ENCODE results near the gene RABGEF1.
"Not testable (repeated sequence)": the region's sequence is repeated elsewhere in the genome, so short reads cannot be mapped to it uniquely, and the experiment has no call there.

Gene RABGEF1

DNA sequence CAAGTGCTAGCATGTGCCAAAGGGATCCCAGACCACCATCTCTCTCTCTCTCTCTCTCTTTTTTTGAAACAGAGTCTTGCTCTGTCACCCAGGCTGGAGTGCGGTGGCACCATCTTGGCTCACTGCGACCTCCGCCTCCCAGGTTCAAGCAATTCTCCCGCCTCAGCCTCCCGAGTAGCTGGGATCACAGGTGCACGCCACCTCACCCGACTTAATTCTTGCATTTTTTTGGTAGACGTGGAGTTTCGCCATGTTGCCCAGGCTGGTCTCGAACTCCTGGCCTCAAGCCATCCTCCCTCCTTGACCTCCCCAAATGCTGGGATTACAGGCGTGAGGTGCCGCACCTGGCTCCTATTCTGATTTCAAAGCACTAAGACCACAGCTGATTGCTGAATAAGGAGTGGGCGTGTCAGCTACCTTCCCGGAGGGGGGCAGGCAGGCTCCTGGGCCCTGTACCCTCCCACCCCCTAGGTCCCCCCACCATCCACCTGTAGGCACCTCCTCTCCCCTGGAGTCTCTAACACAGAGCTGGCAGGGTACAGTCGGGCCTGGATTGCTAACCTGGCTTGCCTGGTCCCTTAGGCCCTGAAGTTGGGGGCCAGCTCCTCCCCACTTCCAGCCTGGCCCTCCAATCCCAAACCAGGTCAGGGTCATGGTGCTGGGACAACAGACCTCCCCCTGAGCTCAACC lies 74.8 kb downstream of the RABGEF1 start:
- DNase-seq (ENCODE audit: low read depth) = not testable (repeated sequence)

DNA sequence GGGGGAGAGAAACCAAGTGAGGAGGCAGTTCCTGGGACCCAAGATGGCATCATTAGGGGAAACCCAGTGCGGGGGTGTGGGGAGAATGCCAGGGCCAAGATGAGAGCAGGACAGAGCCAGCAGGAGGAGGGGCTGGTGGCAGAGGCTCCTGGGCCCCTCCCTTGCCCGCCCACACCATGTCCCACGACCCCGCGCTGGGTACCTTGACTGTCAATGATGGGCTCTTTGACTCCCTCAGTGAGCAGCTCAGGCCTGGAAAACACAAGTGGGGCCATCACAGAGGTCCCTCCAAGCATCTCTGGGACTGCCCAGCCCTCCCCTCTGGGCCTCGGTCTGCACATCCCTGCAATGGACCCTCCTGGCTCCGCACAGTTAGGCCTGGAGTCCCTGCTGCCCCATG lies 75.4 kb downstream of the RABGEF1 start:
- DNase-seq (ENCODE audit: low read depth) = no peak

DNA sequence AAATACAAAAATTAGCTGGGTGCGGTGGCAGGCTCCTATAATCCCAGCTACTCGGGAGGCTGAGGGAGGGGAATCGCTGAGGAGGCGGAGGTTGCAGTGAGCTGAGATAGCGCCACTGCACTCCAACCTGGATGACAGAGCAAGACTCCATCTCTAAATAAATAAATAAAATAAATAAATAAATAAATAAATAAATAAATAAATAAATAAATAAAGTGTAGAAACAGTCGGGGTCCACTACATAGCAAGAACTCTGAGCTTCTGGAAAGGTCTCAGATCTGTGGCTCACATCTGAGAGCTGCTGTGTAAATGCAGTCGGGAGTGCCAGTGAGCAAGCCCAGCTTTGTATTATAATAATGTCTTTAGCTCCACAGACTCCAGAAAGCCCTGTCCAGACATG lies 76.1 kb downstream of the RABGEF1 start:
- not testable (repeated sequence) for DNase-seq (ENCODE audit: low read depth)

DNA sequence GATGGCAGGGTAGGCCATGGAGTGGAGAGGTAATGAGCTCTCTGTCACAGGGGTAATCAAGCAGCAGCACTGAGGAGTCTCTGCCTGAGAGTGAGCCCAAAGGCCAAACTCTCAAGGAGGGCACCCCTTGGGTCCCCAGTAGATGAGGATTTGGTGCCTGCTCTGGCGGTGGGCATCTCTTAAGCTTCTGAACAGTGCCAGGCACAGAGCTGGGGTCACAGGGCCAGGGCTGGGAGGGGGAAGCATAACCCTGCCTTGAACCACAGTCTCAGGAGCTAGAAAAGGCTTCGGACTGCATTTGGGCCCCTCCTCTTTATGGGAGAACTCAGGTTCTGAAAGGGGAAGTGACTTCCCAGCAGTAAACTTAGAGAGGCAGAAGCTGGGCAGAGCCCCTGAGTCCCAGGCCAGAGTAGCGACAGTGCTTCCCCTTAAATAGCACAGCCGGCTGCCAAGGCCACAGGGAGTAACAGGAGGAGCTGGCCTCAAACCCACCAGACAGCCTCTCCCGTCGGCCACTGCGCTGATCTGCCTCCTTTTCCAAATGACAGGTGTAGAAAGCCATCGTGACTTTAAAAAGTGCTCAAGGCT lies 76.8 kb downstream of the RABGEF1 start:
- not testable (repeated sequence) for DNase-seq (ENCODE audit: low read depth)

DNA sequence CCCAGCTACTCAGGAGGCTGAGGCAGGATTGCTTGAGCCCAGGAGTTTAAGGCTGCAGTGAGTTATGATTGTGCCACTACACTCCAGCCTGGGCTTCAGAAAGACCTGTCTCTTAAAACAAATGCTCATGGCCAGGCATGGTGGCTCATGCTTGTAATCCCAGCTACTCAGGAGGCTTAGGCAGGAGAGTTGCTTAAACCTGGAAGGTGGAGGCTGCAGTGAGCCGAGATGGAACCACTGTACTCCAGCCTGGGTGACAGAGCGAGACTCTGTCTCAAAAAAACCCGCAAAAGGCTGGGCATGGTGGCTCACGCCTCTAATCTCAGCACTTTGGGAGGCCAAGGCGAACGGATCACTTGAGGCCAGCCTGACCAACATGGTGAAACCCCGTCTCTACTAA lies 77.4 kb downstream of the RABGEF1 start:
- not testable (repeated sequence) for DNase-seq (ENCODE audit: low read depth)

DNA sequence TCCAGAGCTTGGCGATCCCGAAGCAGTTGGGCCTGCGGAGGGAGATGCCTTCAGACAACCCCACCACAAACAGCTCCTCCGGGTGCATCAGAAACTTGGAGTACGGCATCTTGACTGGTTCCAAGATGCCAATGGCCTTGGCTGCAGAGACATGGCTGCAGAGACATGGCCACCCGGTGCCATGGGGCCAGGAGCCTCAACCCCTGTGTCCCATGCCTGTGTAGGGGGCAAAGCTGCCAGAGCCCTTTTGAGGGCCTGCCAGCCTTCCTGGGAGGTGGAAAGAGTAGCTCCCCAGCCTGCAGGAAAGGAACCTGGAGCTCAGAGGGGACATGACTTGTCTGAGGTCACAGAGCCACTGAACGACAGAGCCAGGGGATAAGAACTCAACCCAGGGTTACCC lies 83.5 kb downstream of the RABGEF1 start:
- DNase-seq (ENCODE audit: low read depth) = no peak

DNA sequence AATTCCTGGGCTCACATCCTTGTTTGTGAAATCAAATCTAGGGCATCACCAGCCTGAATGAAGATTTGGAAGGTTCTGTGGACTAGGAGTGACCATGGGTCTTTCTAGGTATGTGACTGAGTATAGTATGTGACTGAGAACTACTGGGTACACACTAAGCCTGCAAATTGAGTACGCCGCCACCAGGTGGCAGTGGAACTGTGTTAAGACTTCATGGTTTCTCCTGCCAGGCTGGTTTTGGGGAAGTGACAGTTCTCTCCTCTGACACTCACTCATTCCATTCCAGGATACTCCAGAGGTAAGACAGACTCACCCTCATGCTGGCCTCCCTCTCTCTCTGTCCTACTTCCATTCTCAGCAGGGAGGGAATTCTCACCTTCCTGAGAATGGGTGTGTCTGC lies 85.0 kb downstream of the RABGEF1 start:
- DNase-seq (ENCODE audit: low read depth) = not testable (repeated sequence)

DNA sequence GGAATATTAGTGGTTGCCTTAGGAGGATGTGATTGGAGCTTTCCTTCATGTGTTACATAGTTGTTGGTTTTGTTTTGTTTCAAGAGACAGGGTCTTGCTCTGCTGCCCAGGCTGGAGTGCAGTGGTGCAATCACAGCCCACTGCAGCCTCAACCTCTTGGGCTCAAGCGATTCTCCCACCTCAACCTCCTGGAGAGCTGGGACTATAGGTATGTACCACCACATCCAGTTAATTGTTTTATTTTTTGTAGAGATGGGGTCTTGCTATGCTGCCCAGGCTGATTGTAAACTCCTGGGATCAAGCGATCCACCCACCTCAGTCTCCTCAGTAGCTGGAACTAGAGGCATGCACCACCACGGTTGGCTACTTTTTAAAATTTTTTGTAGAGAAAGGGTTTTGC lies 86.1 kb downstream of the RABGEF1 start:
- no peak for DNase-seq (ENCODE audit: low read depth)

DNA sequence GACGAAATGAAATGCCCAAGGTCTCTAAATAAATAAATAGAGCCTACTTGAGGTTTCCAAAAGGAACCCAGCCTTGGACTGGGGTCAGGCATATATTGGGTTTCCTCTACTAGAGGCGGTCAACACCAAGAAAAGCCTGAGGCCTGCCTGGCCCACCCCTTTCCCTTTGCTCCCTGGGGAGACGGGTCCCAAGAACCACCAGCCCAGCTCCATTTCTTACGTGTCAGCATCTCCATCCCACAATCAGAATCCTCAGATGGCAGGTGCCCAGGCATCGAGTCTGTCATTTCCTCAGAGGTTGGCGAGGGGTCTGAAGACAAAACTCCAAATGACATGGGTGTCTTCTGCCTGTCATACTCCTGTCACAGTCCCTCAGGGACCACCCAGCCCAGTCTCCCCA lies 90.4 kb downstream of the RABGEF1 start:
- DNase-seq (ENCODE audit: low read depth) = not testable (repeated sequence)

DNA sequence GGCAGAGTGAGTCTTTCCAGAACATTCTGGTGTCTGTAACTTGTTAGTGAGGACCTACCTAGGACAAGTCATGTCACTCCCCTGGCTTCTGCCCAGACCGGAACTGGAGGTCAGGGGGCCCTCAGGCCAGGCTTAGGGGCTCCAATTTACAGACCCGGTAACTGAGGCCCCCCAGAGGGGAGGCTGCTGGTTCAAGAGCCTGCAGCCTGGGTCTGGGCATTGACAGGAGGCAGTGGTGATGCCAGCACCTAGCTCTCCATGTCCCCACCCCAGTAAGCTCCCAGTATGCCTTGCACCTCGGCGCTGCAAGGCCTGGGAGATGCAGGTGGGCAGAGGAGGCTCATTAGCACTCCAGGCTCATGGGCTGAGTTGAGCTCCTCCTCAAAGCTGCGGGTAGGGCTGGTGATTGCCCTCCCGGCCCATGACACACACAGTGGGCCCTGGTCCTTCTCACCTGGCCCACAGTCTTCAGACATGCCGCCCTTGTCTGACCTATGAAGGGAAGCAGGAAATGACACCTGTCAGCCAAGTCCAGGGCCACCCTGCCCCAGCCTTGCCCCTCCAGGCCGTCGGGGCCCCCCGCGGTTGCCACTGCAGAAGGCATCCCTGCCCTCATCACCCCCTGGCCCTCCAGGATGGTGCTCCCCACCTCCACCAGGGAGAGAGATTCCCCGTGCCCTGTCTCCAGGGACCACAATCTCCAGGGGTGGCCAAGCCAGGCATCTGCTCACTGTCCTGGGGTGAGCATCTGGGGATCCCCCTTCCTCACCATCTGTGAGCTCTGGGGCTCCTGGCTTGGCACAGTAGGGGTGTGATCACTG lies 92.2 kb downstream of the RABGEF1 start:
- DNase-seq (ENCODE audit: low read depth) = no peak

DNA sequence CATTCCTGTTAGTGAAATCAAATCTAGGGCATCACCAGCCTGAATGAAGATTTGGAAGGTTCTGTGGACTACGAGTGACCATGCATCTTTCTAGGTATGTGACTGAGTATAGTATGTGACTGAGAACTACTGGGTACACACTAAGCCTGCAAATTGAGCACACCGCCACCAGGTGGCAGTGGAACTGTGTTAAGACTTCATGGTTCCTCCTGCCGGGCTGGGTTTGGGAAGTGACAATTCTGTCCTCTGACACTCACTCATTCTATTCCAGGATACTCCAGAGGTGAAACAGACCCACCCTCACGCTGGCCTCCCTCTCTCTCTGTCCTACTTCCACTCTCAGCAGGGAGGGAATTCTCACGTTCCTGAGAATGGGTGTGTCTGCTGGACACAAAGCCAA lies 96.5 kb downstream of the RABGEF1 start:
- no peak for DNase-seq (ENCODE audit: low read depth)

DNA sequence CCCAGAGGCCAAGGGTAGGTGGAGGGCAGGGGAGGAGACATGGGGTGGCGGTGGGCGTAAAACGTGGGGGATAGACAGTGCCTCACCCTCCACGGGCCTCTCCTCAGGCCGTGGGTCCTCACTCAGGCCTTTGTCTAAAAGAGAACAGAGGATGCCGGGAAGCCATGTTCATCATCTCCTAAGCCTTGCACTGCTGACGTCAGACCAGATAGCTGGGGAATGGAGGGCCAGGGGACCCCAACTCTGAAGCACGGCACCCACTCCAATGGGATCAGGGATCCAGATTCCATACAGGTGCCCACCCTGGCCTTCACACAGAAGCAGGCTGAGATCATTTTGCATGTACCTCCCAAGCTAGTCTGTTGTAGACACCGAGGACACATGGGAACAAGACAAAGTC lies 97.1 kb downstream of the RABGEF1 start:
- DNase-seq (ENCODE audit: low read depth) = no peak

DNA sequence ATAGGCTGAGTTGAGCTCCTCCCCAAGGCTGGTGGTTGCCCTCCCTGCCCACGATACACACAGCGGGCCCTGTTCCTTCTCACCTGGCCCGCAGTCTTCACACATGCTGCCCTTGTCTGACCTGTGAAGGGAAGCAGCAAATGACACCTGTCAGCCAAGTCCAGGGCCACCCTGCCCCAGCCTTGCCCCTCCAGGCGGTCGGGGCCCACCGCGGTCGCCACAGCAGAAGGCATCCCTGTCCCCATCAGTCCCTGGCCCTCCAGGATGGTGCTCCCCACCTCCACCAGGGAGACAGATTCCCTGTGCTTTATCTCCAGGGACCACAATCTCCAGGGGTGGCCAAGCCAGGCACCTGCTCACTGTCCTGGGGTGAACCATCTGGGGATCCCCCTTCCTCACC lies 99.3 kb downstream of the RABGEF1 start:
- no peak for DNase-seq (ENCODE audit: low read depth)

DNA sequence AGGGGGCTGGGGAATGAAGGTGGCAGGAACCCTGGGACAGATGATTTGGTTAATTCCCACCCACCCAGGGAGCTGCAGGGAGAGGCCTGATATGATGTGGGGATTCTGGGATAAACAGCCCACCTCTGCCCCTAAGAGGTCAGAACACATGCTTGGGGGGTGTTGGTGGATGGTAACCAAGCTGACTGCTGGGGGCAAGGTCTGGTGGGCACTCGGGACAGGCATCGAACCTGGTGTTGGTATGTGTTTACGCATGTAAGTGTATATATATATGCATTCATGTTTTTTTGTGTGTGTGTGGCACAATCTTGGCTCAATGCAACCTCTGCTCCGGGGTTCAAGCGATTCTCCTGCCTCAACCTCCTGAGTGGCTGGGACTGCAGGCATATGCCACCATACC lies 99.8 kb downstream of the RABGEF1 start:
- no peak for DNase-seq (ENCODE audit: low read depth)

DNA sequence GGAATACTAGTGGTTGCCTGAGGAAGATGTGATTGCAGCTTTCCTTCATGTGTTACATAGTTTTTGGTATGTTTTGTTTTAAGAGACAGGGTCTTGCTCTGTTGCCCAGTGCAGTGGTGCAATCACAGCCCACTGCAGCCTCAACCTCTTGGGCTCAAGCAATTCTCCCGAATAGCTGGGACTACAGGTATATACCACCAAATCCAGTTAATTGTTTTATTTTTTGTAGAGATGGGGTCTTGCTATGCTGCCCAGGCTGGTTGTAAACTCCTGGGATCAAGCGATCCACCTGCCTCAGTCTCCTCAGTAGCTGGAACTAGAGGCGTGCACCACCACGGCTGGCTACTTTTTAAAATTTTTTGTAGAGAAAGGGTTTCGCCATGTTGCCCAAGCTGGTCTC lies 101.4 kb downstream of the RABGEF1 start:
- no peak for DNase-seq (ENCODE audit: low read depth)

DNA sequence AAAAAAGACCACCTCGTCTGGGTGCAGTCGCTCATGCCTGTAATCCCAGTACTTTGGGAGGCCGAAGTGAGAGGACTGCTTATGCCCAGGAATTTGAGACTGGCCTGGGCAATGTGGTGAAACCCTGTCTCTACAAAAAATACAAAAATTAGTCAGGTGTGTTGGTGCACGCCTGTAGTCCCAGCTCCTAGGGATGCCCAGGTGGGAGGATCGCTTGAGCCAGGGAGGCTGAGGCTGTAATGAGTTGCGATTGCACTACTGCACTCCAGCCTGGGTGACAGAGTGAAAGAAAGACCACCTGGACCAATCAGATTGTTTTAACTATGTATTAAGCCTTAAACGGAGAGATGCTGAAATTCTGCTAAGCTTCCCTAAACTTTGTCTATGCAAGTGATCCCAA lies 103.0 kb downstream of the RABGEF1 start:
- not testable (repeated sequence) for DNase-seq (ENCODE audit: low read depth)

DNA sequence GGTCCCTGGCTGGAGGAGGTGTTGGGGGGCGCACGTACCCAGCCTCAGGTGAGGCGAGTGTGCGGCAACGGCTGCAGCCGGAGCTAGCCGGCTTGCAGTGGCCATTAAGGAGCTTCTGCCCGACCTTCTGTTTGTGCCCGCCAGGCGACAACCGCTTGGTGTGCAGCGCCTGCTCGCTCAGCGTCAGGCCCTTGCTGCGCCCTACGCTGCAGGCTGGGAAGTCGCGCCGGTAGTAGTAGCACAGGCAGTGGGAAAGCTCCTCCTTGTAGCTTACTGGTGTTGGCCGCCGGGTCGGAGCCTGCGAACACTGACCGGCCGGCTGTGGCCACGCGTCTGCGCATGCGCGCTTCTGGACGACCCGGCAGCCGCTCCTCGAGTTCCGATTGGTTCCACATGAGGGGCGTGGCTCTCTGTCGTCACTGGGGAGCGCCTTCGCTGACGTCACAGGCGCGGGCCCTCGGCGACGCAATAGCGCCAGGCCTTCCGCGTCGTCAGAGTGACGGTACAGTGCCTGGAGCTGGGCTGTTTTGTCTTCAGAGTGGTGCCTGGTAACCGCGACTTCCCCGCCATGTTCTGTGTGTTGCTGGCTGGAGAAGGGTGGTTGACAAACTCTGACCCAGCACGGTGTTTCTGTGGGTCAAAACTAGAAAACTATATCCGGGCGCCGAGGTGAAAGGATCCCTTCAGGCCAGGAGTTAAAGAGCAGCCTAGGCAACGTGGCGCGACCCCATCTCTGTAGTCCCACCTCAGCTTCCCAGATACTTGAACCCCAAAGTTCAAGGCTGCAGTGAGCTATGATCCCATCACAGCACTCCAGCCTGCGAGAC lies 104.2 kb downstream of the RABGEF1 start:
- peak; percentile 74 for DNase-seq (ENCODE audit: low read depth)

DNA sequence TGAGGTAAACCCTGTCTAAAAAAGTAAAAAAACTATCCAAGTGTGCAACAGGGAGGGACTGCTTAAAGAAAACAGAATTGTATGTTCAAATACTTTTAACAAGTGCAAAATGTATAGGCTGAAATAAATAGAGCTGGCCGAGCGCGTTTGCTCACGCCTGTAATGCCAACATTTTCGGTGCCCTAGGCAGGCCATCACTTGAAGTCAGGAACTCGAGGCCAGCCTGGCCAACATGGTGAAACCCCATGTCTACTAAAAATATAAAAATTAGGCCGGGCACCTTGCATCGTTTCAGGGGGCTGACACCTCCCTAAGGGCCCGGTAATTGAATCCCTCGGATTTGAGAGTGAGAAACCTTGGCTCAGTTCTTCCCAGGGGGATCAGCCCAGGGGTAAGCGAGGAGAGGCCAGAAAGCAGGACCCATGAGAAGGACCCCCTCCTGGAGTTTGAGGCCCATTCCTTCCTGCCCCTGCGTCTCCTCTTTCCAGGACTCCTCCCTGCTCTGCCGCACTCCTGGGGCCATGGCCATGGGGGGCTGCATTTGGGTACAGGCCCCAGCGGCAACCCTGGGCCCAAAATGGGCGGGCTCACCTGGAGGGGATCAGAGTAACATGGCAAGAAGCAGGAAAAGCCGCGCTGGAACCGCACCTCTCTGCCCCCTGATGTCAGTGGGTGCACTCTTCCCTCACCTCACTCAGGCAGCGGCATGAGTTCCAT lies 105.0 kb downstream of the RABGEF1 start:
- no peak for DNase-seq (ENCODE audit: low read depth)

DNA sequence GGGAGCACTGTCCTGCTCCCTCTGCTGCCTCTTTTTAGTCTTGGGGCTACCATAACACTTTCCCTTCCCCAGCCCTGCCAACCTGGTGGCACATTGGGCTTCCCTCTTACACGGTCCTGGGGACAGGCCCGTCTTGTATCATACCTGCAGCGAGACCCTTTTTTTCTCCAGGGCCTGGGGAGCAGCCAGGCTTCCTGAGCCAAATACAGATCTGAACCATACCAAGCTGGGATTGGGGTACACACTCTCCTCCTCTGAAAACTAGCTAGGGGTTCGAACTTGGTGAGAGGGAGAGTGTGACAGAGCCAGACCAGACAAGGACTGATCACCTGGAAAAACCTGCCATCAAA lies 105.5 kb downstream of the RABGEF1 start:
- not testable (repeated sequence) for DNase-seq (ENCODE audit: low read depth)

DNA sequence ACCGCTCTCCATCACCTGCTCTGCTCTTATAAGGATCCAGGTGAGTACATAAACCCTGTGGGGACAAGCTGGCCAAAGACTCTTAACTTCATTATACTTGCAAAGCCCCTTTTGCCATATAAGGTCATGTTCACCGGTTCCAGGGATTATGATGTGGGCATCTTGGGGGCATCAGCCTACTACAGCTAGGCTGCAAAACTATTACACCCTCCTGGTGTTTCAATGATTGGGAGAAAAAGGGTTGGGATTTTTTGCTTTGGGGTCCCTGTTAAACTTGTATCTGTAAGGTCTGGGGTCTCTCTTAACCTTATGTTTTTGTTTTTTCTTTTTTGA lies 107.0 kb downstream of the RABGEF1 start:
- not testable (repeated sequence) for DNase-seq (ENCODE audit: low read depth)

DNA sequence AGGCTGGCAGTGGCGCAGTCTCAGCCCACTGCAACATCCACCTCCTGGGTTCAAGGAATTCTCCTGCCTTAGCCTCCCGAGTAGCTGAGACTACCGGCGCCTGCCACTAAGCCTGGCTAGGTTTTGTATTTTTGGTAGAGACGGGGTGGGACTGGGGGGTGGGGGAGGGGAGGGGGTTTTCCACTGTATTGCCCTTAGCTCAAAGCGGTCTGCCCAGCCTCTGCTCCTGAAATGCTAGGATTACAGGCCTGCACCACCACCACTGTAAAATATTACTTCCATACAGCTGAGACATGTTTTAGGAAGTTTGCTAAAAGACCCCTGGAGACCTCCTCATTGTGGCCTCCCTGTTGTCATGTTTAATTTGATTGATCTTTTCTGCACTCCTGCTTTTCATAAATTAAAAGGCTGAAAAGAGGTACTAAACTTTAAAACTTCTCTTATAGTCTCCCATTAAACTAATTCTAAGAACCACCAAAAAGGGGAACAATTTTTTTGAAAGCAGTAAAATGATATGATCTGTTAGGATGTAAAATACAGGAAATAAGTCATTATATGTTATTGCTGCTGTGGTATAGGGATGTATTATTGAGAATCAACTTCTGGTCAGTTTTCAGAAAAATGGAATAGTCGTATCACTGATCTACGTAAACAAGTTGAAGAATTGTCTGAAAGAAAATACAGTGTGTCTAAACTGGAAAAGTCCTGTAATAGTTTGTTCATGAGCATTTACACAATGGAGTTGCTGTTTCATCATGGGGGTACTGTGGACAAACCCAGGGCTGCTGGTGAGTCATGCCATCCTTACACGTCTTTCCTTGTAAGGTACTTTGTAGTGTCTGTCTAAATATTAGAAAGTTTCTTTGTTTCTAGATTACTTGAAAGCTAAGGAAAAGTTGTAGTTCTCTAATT lies 107.6 kb downstream of the RABGEF1 start:
- no peak for DNase-seq (ENCODE audit: low read depth)
